ENCODE measurements around the gene S100A16. TPM values are rescaled to one million over a fixed set of nuclear protein-coding genes. Genes with fewer than 3 reads are reported as not detected.
A peak's percentile ranks its signal among the peaks of the same experiment; 100 is the strongest.

Gene S100A16, protein sequence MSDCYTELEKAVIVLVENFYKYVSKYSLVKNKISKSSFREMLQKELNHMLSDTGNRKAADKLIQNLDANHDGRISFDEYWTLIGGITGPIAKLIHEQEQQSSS
- total RNA-seq (2022): 1,014 and 1,213 TPM in 2 replicates
- percentile 97 among the genes with signal in this experiment for Bru-seq, nascent RNA
- BruChase-seq, experiment 1, labeled RNA remaining after a 6-hour chase: percentile 99 among the genes with signal in this experiment
- BruChase-seq, experiment 2, labeled RNA remaining after a 2-hour chase: percentile 98 among the genes with signal in this experiment
- long read RNA-seq, transcript S100A16-204 (3 exons, 1,118 nt): major isoform, 1,481 of 1,778 reads
- long read RNA-seq, transcript S100A16-201 (3 exons, 946 nt): minor isoform, 8 of 1,778 reads
- long read RNA-seq, transcript S100A16-203 (3 exons, 956 nt): minor isoform, 174 of 1,778 reads
- long read RNA-seq, transcript S100A16-202 (3 exons, 1,146 nt): minor isoform, 13 of 1,778 reads
- long read RNA-seq, partial matches to known transcripts: 25 of 1,778 reads
- long read RNA-seq, other reads (novel, unspliced or antisense): 77 of 1,778 reads

DNA sequence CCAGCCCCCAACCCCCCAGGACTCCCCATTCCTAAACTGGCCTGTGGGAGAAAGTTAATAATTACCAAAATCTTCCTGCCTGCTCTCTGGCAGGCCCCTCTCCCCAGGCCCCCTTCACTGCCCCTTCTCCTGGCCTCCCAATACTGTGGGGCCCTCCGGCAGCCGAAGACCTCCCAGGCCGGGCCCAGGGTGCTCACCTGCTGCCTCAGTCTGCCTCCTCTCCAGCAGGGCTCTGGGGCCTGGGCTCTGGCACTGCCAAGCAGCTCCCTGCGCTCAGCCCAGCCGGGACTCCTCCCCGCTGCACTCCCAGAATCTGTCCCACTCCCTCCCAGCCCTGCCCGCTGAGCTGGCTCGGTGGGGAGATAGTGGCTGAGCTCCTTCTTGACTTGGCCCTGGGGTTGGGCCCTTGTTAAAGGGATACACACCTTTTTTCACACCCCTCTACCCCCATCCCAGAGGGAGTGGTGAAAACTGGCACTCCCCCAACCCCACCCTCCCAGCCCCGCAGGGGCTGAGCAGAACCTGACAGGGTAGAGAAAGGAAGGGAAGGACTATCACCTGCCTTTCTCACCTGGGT is at the start of gene S100A16:
TSS of gene S100A16 (minus strand) at position 383 of the 577 bp plus-strand sequence. CDS start 4,986 bp downstream, outside the sequence.
- intact Hi-C loops (cut with micrococcal nuclease): loop anchor here (1.0 kb wide), 1 partner anchor 21 kb away; the partner anchor contains the start of gene CHTOP

DNA sequence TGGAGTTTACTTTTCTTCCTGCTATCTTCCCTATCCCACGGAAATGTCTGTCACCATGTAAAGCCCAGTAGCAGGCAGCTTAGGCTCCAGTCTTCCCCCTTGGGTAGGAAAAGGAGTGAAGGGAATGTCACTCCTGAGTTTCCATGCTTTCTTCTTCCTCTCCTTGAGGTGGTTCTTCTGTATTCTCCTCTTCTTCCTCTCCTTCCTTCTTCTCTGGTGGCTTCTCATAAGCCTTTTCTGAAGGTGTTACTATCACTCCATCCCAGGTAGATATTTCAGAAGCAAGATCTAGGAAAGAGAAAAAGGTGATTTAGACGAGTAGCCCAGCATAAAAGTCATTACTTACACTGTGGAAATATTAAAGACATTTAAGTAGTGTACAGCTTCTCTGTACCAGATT is 49.3 kb upstream of the S100A16 start:
- DNase-seq (ENCODE audit: unreplicated experiment): no peak
- no peak overlapping the region for H3K27ac Mint-ChIP-seq (ENCODE audit: low read depth, unreplicated experiment)
- H3K4me3 Mint-ChIP-seq (ENCODE audit: unreplicated experiment): no peak overlapping the region
- intact Hi-C loops (cut with micrococcal nuclease): no loop called here
- no peaks in the 10 kb centered on the region for H3K36me3 Mint-ChIP-seq (ENCODE audit: insufficient read depth, unreplicated experiment)
- peaks cover 5% of the 10 kb centered on the region for H3K4me1 Mint-ChIP-seq (ENCODE audit: insufficient read depth, unreplicated experiment)
- H3K27me3 Mint-ChIP-seq (ENCODE audit: insufficient read depth, unreplicated experiment): no peaks in the 10 kb centered on the region
- TSS peak; percentile 70 for BruUV-seq (replicated peaks)
- H3K9me3 Mint-ChIP-seq (ENCODE audit: unreplicated experiment): no peaks in the 10 kb centered on the region
- ChIA-PET CTCF (interaction anchor here (0.6 to 1.3 kb wide), 4 partner anchors 15 to 258 kb away, joined by 3 to 4 read pairs (median 4); no protein-coding TSS in a partner anchor), POLR2A (interaction anchor here (1.0 to 5.3 kb wide), 7 partner anchors 7 to 89 kb away, joined by 3 to 72 read pairs (median 4); partner anchors contain the start of genes CHTOP and ILF2)
- TF ChIP-seq, protein P1, sequence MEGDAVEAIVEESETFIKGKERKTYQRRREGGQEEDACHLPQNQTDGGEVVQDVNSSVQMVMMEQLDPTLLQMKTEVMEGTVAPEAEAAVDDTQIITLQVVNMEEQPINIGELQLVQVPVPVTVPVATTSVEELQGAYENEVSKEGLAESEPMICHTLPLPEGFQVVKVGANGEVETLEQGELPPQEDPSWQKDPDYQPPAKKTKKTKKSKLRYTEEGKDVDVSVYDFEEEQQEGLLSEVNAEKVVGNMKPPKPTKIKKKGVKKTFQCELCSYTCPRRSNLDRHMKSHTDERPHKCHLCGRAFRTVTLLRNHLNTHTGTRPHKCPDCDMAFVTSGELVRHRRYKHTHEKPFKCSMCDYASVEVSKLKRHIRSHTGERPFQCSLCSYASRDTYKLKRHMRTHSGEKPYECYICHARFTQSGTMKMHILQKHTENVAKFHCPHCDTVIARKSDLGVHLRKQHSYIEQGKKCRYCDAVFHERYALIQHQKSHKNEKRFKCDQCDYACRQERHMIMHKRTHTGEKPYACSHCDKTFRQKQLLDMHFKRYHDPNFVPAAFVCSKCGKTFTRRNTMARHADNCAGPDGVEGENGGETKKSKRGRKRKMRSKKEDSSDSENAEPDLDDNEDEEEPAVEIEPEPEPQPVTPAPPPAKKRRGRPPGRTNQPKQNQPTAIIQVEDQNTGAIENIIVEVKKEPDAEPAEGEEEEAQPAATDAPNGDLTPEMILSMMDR (IDR thresholded peaks at IDR 0.05; ENCODE audit: unreplicated experiment): no peak

More for the DNA sequence above, at the start of gene S100A16:
- peaks cover 30% of the 10 kb centered on the region for H3K36me3 Mint-ChIP-seq (ENCODE audit: insufficient read depth, unreplicated experiment)
- TF ChIP-seq, protein P1 (IDR thresholded peaks at IDR 0.05; ENCODE audit: unreplicated experiment): no peak
- no TSS peak for BruUV-seq (replicated peaks)
- peaks cover 80% of the 10 kb centered on the region for H3K4me1 Mint-ChIP-seq (ENCODE audit: insufficient read depth, unreplicated experiment)
- H3K9me3 Mint-ChIP-seq (ENCODE audit: unreplicated experiment): no peaks in the 10 kb centered on the region
- H3K4me3 Mint-ChIP-seq (ENCODE audit: unreplicated experiment): peak within 1 kb of the TSS; percentile 90
- H3K27me3 Mint-ChIP-seq (ENCODE audit: insufficient read depth, unreplicated experiment): no peaks in the 10 kb centered on the region
- DNase-seq (ENCODE audit: unreplicated experiment): peak; percentile 98
- ChIA-PET CTCF (interaction anchor here (0.6 to 11.8 kb wide), 20 partner anchors 10 to 374 kb away, joined by 3 to 214 read pairs (median 4); partner anchors contain the start of genes CHTOP, RAB13, S100A1 and S100A13), POLR2A (interaction anchor here (0.5 to 46.1 kb wide), 40 partner anchors 3 to 795 kb away, joined by 3 to 1272 read pairs (median 7); partner anchors contain the start of genes CHTOP, CREB3L4, GATAD2B and ILF2)
- peak within 1 kb of the TSS; percentile 94 for H3K27ac Mint-ChIP-seq (ENCODE audit: low read depth, unreplicated experiment)

DNA sequence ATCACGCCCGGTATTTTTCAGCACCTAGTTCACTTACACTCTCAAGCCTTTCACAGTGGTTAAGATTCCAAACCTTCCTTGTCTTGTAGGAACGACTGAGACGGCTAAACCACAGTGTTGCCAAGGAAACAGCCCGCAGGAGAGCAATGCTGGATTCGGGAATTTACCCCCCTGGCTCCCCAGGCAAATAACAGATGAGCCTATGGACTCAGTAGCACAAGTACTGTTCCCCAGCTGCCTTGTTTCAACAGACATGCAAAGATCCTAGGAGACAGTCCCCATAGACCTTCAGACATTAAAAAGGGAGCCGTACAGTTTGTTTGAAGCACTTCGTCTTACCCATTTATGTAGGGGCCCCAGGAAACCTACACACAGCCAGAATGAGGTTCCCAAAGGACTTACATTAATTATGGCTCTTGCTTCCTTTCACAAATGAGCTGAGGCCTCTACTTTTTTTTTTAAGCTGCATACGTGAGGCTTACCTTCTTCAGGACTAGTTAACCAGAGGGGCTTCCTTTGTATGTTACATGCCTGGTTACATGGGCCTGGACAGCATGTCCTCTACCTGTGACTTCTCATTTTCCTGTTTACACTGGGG is 48.3 kb upstream of the S100A16 start:
- TSS peak; percentile 9 for BruUV-seq (replicated peaks)
- CTCF ChIA-PET: interaction anchor here (0.6 to 1.3 kb wide), 4 partner anchors 17 to 147 kb away, joined by 3 to 9 read pairs (median 4); no protein-coding TSS in a partner anchor
- Mint-ChIP-seq H3K27me3 (ENCODE audit: insufficient read depth, unreplicated experiment) (no peaks in the 10 kb centered on the region), H3K4me1 (ENCODE audit: insufficient read depth, unreplicated experiment) (peaks cover 5% of the 10 kb centered on the region), H3K36me3 (ENCODE audit: insufficient read depth, unreplicated experiment) (no peaks in the 10 kb centered on the region), H3K27ac (ENCODE audit: low read depth, unreplicated experiment) (no peak overlapping the region), H3K4me3 (ENCODE audit: unreplicated experiment) (no peak overlapping the region), H3K9me3 (ENCODE audit: unreplicated experiment) (no peaks in the 10 kb centered on the region)
- TF ChIP-seq, protein P1 (IDR thresholded peaks at IDR 0.05; ENCODE audit: unreplicated experiment): no peak
- POLR2A ChIA-PET: interaction anchor here (1.0 to 5.3 kb wide), 8 partner anchors 8 to 317 kb away, joined by 3 to 72 read pairs (median 4); partner anchors contain the start of genes CHTOP, ILF2 and JTB
- no peak for DNase-seq (ENCODE audit: unreplicated experiment)
- intact Hi-C loops (cut with micrococcal nuclease): no loop called here

Data from MCF 10A (cell line).